BE2C (cell line): ENCODE data around the gene ZDHHC17.

Experiments
- DNase-seq: peaks from one replicate; pipeline ENCODE4 v3.0.0-alpha.2; 2020
- H3K27me3 ChIP-seq: fragments of 250-450 bp; sonication (Bioruptor Pico); 2 replicates; pipeline ENCODE4 v1.5.1; 2020; ENCODE audit warnings: mild to moderate bottlenecking
- H3K36me3 ChIP-seq: fragments of 250-450 bp; sonication (Bioruptor Pico); 2 replicates; pipeline ENCODE4 v1.5.1; 2020; ENCODE audit warnings: mild to moderate bottlenecking
- H3K4me1 ChIP-seq: fragments of 250-450 bp; sonication (Bioruptor Pico); 2 replicates; pipeline ENCODE4 v1.5.1; 2020
- H3K4me3 ChIP-seq: 2 replicates; pipeline ENCODE4 v1.5.1; 2011; ENCODE audit warnings: low read depth, low read length
- H3K9me3 ChIP-seq: fragments of 250-450 bp; sonication (Bioruptor Pico); 2 replicates; pipeline ENCODE4 v1.5.1; 2020
- TF ChIP-seq, protein P1 (sequence below): IDR thresholded peaks from 2 replicates; pipeline ENCODE4 v1.5.1; 2012; ENCODE audit warnings: mild to moderate bottlenecking, low read depth, low read length

ZDHHC17 gene

GRCh38 chr12:76878899-76879709 is 115.2 kb downstream of the ZDHHC17 start, which contains the start of gene CSRP2:
Gene CSRP2 (minus strand): TSS chr12:76879019. CDS start chr12:76866260, 12,759 bp downstream.
- H3K4me1 ChIP-seq: no peaks in the 10 kb centered on the region; the same call in 1 of the 2 replicates
- H3K27me3 ChIP-seq: peaks cover 11% of the 10 kb centered on the region
- H3K4me3 ChIP-seq: peak within 1 kb of the TSS; percentile 60
- H3K36me3 ChIP-seq: no peaks in the 10 kb centered on the region
- TF ChIP-seq, protein P1, sequence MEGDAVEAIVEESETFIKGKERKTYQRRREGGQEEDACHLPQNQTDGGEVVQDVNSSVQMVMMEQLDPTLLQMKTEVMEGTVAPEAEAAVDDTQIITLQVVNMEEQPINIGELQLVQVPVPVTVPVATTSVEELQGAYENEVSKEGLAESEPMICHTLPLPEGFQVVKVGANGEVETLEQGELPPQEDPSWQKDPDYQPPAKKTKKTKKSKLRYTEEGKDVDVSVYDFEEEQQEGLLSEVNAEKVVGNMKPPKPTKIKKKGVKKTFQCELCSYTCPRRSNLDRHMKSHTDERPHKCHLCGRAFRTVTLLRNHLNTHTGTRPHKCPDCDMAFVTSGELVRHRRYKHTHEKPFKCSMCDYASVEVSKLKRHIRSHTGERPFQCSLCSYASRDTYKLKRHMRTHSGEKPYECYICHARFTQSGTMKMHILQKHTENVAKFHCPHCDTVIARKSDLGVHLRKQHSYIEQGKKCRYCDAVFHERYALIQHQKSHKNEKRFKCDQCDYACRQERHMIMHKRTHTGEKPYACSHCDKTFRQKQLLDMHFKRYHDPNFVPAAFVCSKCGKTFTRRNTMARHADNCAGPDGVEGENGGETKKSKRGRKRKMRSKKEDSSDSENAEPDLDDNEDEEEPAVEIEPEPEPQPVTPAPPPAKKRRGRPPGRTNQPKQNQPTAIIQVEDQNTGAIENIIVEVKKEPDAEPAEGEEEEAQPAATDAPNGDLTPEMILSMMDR: peak; percentile 26
- DNase-seq: peak; percentile 93
- no peaks in the 10 kb centered on the region for H3K9me3 ChIP-seq

DNA sequence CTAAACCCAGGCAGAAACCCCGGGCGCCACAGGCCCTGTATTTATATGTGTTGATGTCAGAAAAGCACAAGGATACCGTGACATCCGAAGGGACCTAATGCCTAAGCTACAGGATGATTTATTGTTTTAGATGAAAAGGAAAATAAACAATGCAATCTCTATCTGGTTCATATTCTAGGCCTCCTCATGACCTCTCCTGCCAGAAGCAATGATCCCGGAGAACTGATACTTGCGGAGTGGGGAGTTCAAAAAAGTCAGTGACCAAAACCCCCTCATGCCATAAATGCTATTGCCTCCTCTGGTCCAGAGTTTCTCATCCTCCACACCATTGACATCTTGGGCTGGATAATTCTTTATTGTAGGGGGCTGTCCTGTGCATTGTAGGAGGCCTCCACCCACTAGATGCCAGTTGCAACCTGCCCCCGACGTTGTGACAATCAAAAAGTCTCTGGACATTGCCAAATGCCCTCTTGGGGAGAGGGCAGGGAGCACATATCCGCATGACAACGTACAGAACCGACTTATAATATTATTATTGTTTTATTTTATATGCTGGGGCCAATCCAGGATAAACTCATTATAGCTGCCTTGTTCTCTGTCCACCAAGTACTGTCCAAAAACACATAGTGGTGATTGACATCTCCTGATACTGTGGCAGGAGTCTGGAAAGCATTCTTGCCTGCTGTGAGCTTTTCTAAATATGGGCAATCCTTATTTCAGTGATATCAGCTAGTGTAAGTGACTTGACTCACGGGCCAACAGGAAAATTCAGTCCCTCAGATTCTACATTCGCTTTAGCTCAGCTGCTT is 116.0 kb downstream of the ZDHHC17 start:
- DNase-seq: no peak
- Histone ChIP-seq H3K9me3 (no peaks in the 10 kb centered on the region), H3K36me3 (no peaks in the 10 kb centered on the region), H3K27me3 (peaks cover 11% of the 10 kb centered on the region), H3K4me1 (no peaks in the 10 kb centered on the region; the same call in 1 of the 2 replicates), H3K4me3 (peak overlapping the region; percentile 60)
- TF ChIP-seq, protein P1: no peak

GRCh38 chr12:76880519-76881023 is 116.7 kb downstream of the ZDHHC17 start:
- Histone ChIP-seq H3K9me3 (no peaks in the 10 kb centered on the region), H3K36me3 (no peaks in the 10 kb centered on the region), H3K27me3 (peaks cover 11% of the 10 kb centered on the region), H3K4me1 (no peaks in the 10 kb centered on the region; the same call in 1 of the 2 replicates), H3K4me3 (no peak overlapping the region)
- TF ChIP-seq, protein P1: no peak
- DNase-seq: no peak

DNA sequence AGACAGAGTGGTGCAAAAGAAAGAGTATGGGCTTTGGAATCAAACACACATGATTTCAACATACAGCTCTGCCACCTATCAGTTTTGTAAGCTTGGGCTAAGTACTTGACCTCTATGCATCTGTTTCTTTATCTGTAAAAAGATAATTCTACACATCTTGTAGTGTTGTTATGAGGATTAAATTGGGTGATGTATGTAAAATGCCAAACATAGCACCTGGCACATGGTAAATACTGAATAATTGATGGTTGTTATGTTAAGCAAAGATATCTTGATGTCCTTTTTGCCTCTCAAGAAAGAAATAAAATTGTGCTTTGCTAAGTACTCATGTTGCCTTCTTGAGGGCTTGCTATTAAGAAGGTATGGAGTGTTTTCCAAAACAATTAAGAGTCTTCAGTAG is 117.2 kb downstream of the ZDHHC17 start:
- TF ChIP-seq, protein P1: no peak
- H3K4me1 ChIP-seq: no peaks in the 10 kb centered on the region; the same call in 1 of the 2 replicates
- no peaks in the 10 kb centered on the region for H3K9me3 ChIP-seq
- no peak overlapping the region for H3K4me3 ChIP-seq
- no peaks in the 10 kb centered on the region for H3K36me3 ChIP-seq
- DNase-seq: no peak
- H3K27me3 ChIP-seq: peaks cover 11% of the 10 kb centered on the region

DNA sequence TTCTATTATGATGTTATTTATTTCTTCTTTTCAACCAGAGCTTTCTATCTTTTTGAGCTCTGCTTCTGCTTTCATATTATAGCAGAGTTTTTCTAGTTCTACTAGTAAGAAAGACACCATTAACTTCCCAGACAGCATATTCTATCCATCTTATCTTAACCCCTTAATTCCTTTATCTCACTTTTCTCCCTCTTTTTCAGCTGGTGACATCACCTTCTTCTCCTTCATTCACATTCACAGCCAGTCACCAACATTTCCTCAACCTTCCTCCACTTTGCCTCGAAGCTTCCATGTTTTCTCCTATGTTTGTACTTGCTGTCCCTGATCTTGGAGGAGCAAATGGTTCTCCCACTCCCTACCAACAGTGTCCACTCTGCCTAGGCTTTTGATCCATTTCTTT is 118.5 kb downstream of the ZDHHC17 start:
- TF ChIP-seq, protein P1: no peak
- no peaks in the 10 kb centered on the region for H3K9me3 ChIP-seq
- no peak for DNase-seq
- no peak overlapping the region for H3K4me3 ChIP-seq
- no peaks in the 10 kb centered on the region for H3K36me3 ChIP-seq
- H3K4me1 ChIP-seq: no peaks in the 10 kb centered on the region; the same call in 1 of the 2 replicates
- H3K27me3 ChIP-seq: peaks cover 9% of the 10 kb centered on the region
